K562 (cell line): ENCODE measurements around the gene KCNE2. TPM values are rescaled to one million over a fixed set of nuclear protein-coding genes. Genes with fewer than 3 reads are reported as not detected.
A peak's percentile ranks its signal among the peaks of the same experiment; 100 is the strongest.

Source experiments
- ATAC-seq: fragments of 200-7000 bp; cut with Tn5 transposase; 3 replicates; pipeline ENCODE4 v1.9.1; 2020; ENCODE audit warnings: moderate library complexity
- BruUV-seq: library from RNA; stranded (reverse); fragments of 400-500 nt; replicated peaks from 2 replicates; lab custom pipeline; 2021; lab: Mats Ljungman, UMichigan
- CTCF ChIA-PET: fragments of 300-600 bp; formaldehyde crosslinking; extraction: SDS; loops from one replicate; lab custom pipeline; 2021; ENCODE audit warnings: low intra/inter-chr PET ratio; lab: Yijun Ruan, JAX
- POLR2A ChIA-PET: fragments of 300-600, 350-650 bp; sonication (Branson Sonifier 250); formaldehyde crosslinking; extraction: SDS; loops from one replicate; lab custom pipeline; 2021; ENCODE audit warnings: antibody characterized with exemption, inconsistent platforms; lab: Yijun Ruan, JAX
- DNase-seq, 4 experiments: peaks; one replicate each; pipeline versions ENCODE4 v3.0.0 to v3.0.0-alpha.2; 2011 to 2018; ENCODE audit warnings: low spot score in 3 of 4, mixed read lengths in 3 of 4; ENCODE audit errors: extremely low read depth in 1 of 4
- FAIRE-seq: peaks from 2 replicates; lab custom pipeline; 2011; peaks lifted over from hg19 to GRCh38; lab: Jason Lieb, UNC
- H2AFZ ChIP-seq: 2 replicates; pipeline ENCODE4 v1.6.0; 2011; ENCODE audit warnings: low read depth, low read length, control low read depth, inconsistent platforms
- H3K27ac ChIP-seq: fragments of 200-600 bp; 3 replicates; pipeline ENCODE4 v1.8.0; 2011; ENCODE audit warnings: low read depth, mild to moderate bottlenecking, control low read depth, inconsistent platforms, low read length, moderate library complexity, mixed read lengths; ENCODE audit errors: extremely low read depth
- H3K27me3 ChIP-seq, 2 experiments: fragments of 300-600 bp in 1 of 2; 2 replicates in 1 of 2; 3 replicates in 1 of 2; pipeline versions ENCODE4 v1.6.0 to v1.8.0; 2011; ENCODE audit warnings: inconsistent platforms in 2 of 2, low read length in 2 of 2, mild to moderate bottlenecking in 1 of 2, mixed read lengths in 1 of 2, moderate library complexity in 1 of 2; ENCODE audit not compliant: control insufficient read depth in 2 of 2, insufficient read depth in 2 of 2
- H3K36me3 ChIP-seq: fragments of 300-600 bp; 3 replicates; pipeline ENCODE4 v1.8.0; 2011; ENCODE audit warnings: mild to moderate bottlenecking, low read length, inconsistent platforms; ENCODE audit not compliant: control insufficient read depth, insufficient read depth
- H3K4me1 ChIP-seq, 2 experiments: fragments of 200-600 bp in 1 of 2; replicated peaks in 1 of 2; 2 replicates in 1 of 2; 3 replicates in 1 of 2; pipeline versions ENCODE4 v1.5.1 to v1.8.0; 2011; ENCODE audit warnings: inconsistent platforms in 2 of 2, low read length in 2 of 2, mild to moderate bottlenecking in 1 of 2, mixed read lengths in 1 of 2, moderate library complexity in 1 of 2; ENCODE audit not compliant: control insufficient read depth in 2 of 2, insufficient read depth in 2 of 2
- H3K4me2 ChIP-seq: 2 replicates; pipeline ENCODE4 v1.6.1; 2011; ENCODE audit warnings: low read length, control low read depth, inconsistent platforms, mixed read lengths; ENCODE audit not compliant: insufficient read depth
- H3K4me3 ChIP-seq: fragments of 200-600 bp; sonication (generic), shearing (Covaris generic); 2 replicates; pipeline ENCODE4 v1.5.1; 2016; ENCODE audit warnings: control low read depth, inconsistent platforms
- H3K79me2 ChIP-seq: fragments of 200-600 bp; 3 replicates; pipeline ENCODE4 v1.8.0; 2011; ENCODE audit warnings: low read length, inconsistent platforms; ENCODE audit not compliant: control insufficient read depth, insufficient read depth
- H3K9ac ChIP-seq, 2 experiments: 2 replicates each; pipeline versions ENCODE4 v1.6.0 to v1.6.1; 2011; ENCODE audit warnings: low read depth in 2 of 2, low read length in 2 of 2, control low read depth in 1 of 2, inconsistent platforms in 1 of 2, mild to moderate bottlenecking in 1 of 2, mixed read lengths in 1 of 2; ENCODE audit not compliant: insufficient read depth in 1 of 2
- H3K9me1 ChIP-seq: one replicate; pipeline ENCODE4 v1.6.0; 2011; ENCODE audit warnings: inconsistent platforms, mild to moderate bottlenecking, low read length, moderate library complexity; ENCODE audit not compliant: control insufficient read depth, insufficient read depth
- H3K9me3 ChIP-seq: replicated peaks from 2 replicates; pipeline ENCODE4 v1.5.1; 2011; ENCODE audit warnings: low read depth, low read length, inconsistent platforms; ENCODE audit not compliant: control insufficient read depth, insufficient read depth
- H4K20me1 ChIP-seq: replicated peaks from 2 replicates; pipeline ENCODE4 v1.6.1; 2011; ENCODE audit warnings: low read length, inconsistent platforms, mixed read lengths; ENCODE audit not compliant: control insufficient read depth, insufficient read depth
- KDM1A ChIP-seq, 2 experiments: fragments of 450-650 bp; IDR thresholded peaks; 2 replicates each; pipeline ENCODE4 v1.6.1; 2016; ENCODE audit warnings: mild to moderate bottlenecking in 2 of 2
- SPI1 ChIP-seq: IDR thresholded peaks from 2 replicates; pipeline ENCODE4 v1.6.1; 2011; ENCODE audit warnings: low read depth, low read length, control low read depth, borderline replicate concordance
- whole genome bisulfite sequencing: fragments of 100-300 bp; shearing (Covaris generic); methylation state at CpG from one replicate; pipeline ENCODE4 v1.1.6; 2016; ENCODE audit warnings: low coverage, mixed read lengths; ENCODE audit not compliant: insufficient coverage; ENCODE audit errors: missing lambda C conversion rate; 5-methylcytosine and 5-hydroxymethylcytosine counted together
- in situ Hi-C: fragments of 300-500 bp; cut with MboI; formaldehyde crosslinking; loops from 4 replicates; pipeline ENCODE4 v1.15.0; 2018; ENCODE audit warnings: inconsistent platforms, mixed read lengths
- intact Hi-C: fragments of 100-400 bp; cut with micrococcal nuclease; formaldehyde crosslinking; loops from 2 replicates; pipeline ENCODE4 v1.14.2; 2022
- polyA plus RNA-seq, 8 experiments: library from polyadenylated mRNA; depleted of rRNA in 4 of 8; stranded (reverse) in 5 of 8; unstranded in 3 of 8; fragments of >200 nt; fragmentation: Nextera tagmentation in 2 of 8; fragmentation: Illumina TruSeq in 1 of 8; extraction: Ambion mirVana in 2 of 8; extraction: Trizol in 1 of 8; gene quantifications; 2 replicates each; pipeline versions ENCODE4 v1.2.1 to v1.2.3, GENCODE V29; 2011 to 2014; ENCODE audit warnings: inconsistent platforms in 1 of 8, missing spikeins in 1 of 8
- total RNA-seq, 7 experiments: library from RNA; depleted of rRNA in 6 of 7; stranded (reverse); fragments of >200 nt in 6 of 7; fragmentation: Illumina TruSeq in 2 of 7; extraction: Trizol in 2 of 7; gene quantifications; 2 replicates each; pipeline versions ENCODE4 v1.2.1 to v1.2.3, GENCODE V29; 2011 to 2021; ENCODE audit warnings: low replicate concordance in 1 of 7
- TF ChIP-seq, protein P1 (sequence below): fragments of 200-600 bp; sonication (generic); IDR thresholded peaks from one replicate; pipeline ENCODE4 v1.6.1; 2012; ENCODE audit warnings: mild to moderate bottlenecking, low read depth, low read length, inconsistent platforms

KCNE2 gene
- total and polyA plus RNA-seq, 9 of the 15 experiments (the other 6 are each of a cell fraction or from before 2014, with no cell fraction given): not detected

DNA sequence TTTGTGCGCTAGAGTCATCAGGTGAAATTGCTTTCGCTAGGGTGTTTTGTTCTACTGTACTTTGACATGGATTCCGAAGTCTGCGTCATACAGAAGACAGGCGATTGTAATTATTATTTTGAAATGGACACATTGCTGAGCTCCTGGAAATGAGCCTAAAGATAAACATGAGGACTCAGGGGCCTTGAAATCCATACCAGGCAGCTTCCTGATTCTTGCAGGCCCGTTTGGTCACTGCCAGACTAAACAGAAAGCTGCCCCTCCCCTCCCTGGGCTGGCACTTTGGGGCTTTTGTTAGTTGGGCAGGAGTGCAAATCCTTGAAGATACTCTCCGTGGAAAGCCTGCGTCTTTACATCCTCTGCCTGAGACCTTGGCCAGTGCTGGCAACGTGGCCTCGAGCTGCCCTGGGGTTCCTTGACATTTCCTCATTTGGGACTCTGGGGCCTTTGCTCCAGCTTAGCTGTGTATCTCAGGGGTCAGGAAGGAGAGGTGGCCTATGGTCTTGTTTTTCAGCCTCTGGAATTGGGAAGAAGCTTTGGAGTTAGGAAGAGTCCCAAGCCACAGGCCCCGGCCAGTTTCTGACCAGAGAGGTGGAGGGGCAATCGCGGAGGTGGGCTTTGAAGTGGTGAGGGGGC, 26.9 kb upstream of the KCNE2 start:
- intact Hi-C loops (no loop called here), in situ Hi-C loops (no loop called here)
- H3K9me1 ChIP-seq: no peaks in the 10 kb centered on the region
- FAIRE-seq (no peak), ATAC-seq (no peak), DNase-seq (no peak)
- H2AFZ ChIP-seq: no peak overlapping the region
- H3K79me2 ChIP-seq: no peaks in the 10 kb centered on the region
- no peak overlapping the region for H3K4me3 ChIP-seq
- 4% methylated on average over 13 of the region's 13 CpGs for WGBS
- H3K4me2 ChIP-seq: no peak overlapping the region
- CTCF ChIA-PET: no interaction called here
- no peaks in the 10 kb centered on the region for H4K20me1 ChIP-seq
- POLR2A ChIA-PET: interaction anchor here (0.6 to 1.0 kb wide), 3 partner anchors 9 to 16 kb away, joined by 3 read pairs; no protein-coding TSS in a partner anchor
- no peaks in the 10 kb centered on the region for H3K4me1 ChIP-seq
- no peaks in the 10 kb centered on the region for H3K36me3 ChIP-seq
- H3K9me3 ChIP-seq: no peaks in the 10 kb centered on the region
- H3K27me3 ChIP-seq: peaks cover 46 to 61% of the 10 kb centered on the region in 2 experiments
- H3K9ac ChIP-seq: no peak overlapping the region
- no TSS peak for BruUV-seq
- H3K27ac ChIP-seq: no peak overlapping the region
- TF ChIP-seq KDM1A (IDR thresholded peaks at IDR 0.05) (no peak), SPI1 (0 out of 2 replicates have a peak, but pooled peaks have one; percentile 13)

DNA sequence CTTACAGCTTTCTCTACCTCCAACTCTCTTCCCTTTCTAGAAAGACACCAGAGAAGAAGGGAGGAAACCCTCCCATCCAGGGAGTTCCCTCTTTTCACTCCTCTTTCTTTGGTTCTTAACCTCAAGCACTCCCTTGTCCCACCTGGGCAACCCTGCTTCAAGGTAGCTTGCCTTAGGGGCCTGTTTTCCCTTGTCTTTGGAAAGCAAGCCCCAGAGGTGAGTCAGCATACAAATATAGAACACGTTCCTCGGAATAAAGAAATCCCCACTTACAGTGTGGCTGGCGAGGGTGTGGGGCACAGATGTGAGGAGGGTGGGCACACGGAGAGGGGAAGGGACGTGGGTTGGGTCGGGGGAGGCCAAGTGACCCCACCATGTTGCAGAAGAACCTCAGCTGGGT, 26.1 kb upstream of the KCNE2 start:
- DNase-seq: no peak
- no peaks in the 10 kb centered on the region for H3K36me3 ChIP-seq
- H3K4me2 ChIP-seq: no peak overlapping the region
- H3K9ac ChIP-seq: no peak overlapping the region
- peaks cover 45 to 64% of the 10 kb centered on the region in 2 experiments for H3K27me3 ChIP-seq
- ChIA-PET POLR2A (interaction anchor here (0.6 to 0.9 kb wide), 2 partner anchors 10 to 15 kb away, joined by 3 to 4 read pairs; no protein-coding TSS in a partner anchor), CTCF (no interaction called here)
- in situ Hi-C loops (no loop called here), intact Hi-C loops (no loop called here)
- no peaks in the 10 kb centered on the region for H3K9me1 ChIP-seq
- 2% methylated on average over 3 of the region's 6 CpGs for WGBS
- no peaks in the 10 kb centered on the region for H3K79me2 ChIP-seq
- H2AFZ ChIP-seq: no peak overlapping the region
- H3K9me3 ChIP-seq: no peaks in the 10 kb centered on the region
- no peak overlapping the region for H3K4me3 ChIP-seq
- no peaks in the 10 kb centered on the region for H3K4me1 ChIP-seq
- ATAC-seq: no peak
- BruUV-seq: no TSS peak
- no peaks in the 10 kb centered on the region for H4K20me1 ChIP-seq
- no peak for FAIRE-seq
- no peak overlapping the region for H3K27ac ChIP-seq
- TF ChIP-seq, protein P1, sequence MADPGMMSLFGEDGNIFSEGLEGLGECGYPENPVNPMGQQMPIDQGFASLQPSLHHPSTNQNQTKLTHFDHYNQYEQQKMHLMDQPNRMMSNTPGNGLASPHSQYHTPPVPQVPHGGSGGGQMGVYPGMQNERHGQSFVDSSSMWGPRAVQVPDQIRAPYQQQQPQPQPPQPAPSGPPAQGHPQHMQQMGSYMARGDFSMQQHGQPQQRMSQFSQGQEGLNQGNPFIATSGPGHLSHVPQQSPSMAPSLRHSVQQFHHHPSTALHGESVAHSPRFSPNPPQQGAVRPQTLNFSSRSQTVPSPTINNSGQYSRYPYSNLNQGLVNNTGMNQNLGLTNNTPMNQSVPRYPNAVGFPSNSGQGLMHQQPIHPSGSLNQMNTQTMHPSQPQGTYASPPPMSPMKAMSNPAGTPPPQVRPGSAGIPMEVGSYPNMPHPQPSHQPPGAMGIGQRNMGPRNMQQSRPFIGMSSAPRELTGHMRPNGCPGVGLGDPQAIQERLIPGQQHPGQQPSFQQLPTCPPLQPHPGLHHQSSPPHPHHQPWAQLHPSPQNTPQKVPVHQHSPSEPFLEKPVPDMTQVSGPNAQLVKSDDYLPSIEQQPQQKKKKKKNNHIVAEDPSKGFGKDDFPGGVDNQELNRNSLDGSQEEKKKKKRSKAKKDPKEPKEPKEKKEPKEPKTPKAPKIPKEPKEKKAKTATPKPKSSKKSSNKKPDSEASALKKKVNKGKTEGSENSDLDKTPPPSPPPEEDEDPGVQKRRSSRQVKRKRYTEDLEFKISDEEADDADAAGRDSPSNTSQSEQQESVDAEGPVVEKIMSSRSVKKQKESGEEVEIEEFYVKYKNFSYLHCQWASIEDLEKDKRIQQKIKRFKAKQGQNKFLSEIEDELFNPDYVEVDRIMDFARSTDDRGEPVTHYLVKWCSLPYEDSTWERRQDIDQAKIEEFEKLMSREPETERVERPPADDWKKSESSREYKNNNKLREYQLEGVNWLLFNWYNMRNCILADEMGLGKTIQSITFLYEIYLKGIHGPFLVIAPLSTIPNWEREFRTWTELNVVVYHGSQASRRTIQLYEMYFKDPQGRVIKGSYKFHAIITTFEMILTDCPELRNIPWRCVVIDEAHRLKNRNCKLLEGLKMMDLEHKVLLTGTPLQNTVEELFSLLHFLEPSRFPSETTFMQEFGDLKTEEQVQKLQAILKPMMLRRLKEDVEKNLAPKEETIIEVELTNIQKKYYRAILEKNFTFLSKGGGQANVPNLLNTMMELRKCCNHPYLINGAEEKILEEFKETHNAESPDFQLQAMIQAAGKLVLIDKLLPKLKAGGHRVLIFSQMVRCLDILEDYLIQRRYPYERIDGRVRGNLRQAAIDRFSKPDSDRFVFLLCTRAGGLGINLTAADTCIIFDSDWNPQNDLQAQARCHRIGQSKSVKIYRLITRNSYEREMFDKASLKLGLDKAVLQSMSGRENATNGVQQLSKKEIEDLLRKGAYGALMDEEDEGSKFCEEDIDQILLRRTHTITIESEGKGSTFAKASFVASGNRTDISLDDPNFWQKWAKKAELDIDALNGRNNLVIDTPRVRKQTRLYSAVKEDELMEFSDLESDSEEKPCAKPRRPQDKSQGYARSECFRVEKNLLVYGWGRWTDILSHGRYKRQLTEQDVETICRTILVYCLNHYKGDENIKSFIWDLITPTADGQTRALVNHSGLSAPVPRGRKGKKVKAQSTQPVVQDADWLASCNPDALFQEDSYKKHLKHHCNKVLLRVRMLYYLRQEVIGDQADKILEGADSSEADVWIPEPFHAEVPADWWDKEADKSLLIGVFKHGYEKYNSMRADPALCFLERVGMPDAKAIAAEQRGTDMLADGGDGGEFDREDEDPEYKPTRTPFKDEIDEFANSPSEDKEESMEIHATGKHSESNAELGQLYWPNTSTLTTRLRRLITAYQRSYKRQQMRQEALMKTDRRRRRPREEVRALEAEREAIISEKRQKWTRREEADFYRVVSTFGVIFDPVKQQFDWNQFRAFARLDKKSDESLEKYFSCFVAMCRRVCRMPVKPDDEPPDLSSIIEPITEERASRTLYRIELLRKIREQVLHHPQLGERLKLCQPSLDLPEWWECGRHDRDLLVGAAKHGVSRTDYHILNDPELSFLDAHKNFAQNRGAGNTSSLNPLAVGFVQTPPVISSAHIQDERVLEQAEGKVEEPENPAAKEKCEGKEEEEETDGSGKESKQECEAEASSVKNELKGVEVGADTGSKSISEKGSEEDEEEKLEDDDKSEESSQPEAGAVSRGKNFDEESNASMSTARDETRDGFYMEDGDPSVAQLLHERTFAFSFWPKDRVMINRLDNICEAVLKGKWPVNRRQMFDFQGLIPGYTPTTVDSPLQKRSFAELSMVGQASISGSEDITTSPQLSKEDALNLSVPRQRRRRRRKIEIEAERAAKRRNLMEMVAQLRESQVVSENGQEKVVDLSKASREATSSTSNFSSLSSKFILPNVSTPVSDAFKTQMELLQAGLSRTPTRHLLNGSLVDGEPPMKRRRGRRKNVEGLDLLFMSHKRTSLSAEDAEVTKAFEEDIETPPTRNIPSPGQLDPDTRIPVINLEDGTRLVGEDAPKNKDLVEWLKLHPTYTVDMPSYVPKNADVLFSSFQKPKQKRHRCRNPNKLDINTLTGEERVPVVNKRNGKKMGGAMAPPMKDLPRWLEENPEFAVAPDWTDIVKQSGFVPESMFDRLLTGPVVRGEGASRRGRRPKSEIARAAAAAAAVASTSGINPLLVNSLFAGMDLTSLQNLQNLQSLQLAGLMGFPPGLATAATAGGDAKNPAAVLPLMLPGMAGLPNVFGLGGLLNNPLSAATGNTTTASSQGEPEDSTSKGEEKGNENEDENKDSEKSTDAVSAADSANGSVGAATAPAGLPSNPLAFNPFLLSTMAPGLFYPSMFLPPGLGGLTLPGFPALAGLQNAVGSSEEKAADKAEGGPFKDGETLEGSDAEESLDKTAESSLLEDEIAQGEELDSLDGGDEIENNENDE: no peak
